Natural killer cell (primary cell): ENCODE measurements around the gene LSM4. TPM values are rescaled to one million over a fixed set of nuclear protein-coding genes. Genes with fewer than 3 reads are reported as not detected.

ENCODE experiments used
- ATAC-seq, 3 donors: fragments of 150-1000 bp in 2 of 3; fragments of 200-7000 bp in 1 of 3; cut with Tn5 transposase; 1 replicate in 1 of 3; 2 replicates in 2 of 3; pipeline ENCODE4 v1.10.0; 2021; ENCODE audit warnings: mild to moderate bottlenecking in 2 of 3, moderate library complexity in 2 of 3
- DNase-seq, 2 donors: peaks; one replicate each; pipeline versions ENCODE4 v3.0.0 to v3.0.0-alpha.2; 2013 to 2021; ENCODE audit warnings: mixed read lengths in 1 of 2
- H3K27ac ChIP-seq: one replicate; pipeline ENCODE4 v1.5.1; 2013; ENCODE audit warnings: mild to moderate bottlenecking, low read length
- H3K27me3 ChIP-seq: one replicate; pipeline ENCODE4 v1.6.1; 2013; ENCODE audit warnings: low read length; ENCODE audit not compliant: control insufficient read depth, insufficient read depth
- H3K36me3 ChIP-seq: one replicate; pipeline ENCODE4 v1.6.1; 2013; ENCODE audit warnings: low read length; ENCODE audit not compliant: control insufficient read depth, insufficient read depth
- H3K4me1 ChIP-seq: one replicate; pipeline ENCODE4 v1.6.1; 2013; ENCODE audit warnings: low read length; ENCODE audit not compliant: control insufficient read depth, insufficient read depth
- H3K4me3 ChIP-seq: one replicate; pipeline ENCODE4 v1.5.1; 2013; ENCODE audit warnings: low read length
- H3K9me3 ChIP-seq: one replicate; pipeline ENCODE4 v1.6.1; 2013; ENCODE audit warnings: low read length; ENCODE audit not compliant: control insufficient read depth, insufficient read depth
- H3K27ac Mint-ChIP-seq, 2 donors: one replicate each; pipeline ENCODE4 v1.8.0; 2022; ENCODE audit warnings: mild to moderate bottlenecking in 2 of 2, mixed read lengths in 2 of 2, moderate library complexity in 1 of 2
- H3K27me3 Mint-ChIP-seq, 2 donors: one replicate each; pipeline ENCODE4 v1.8.0; 2022; ENCODE audit warnings: low read depth in 2 of 2, mixed read lengths in 2 of 2
- H3K36me3 Mint-ChIP-seq: one replicate; pipeline ENCODE4 v1.8.0; 2022; ENCODE audit warnings: mixed read lengths
- H3K4me1 Mint-ChIP-seq, 2 donors: one replicate each; pipeline ENCODE4 v1.8.0; 2022; ENCODE audit warnings: mixed read lengths in 2 of 2
- H3K4me3 Mint-ChIP-seq: one replicate; pipeline ENCODE4 v1.8.0; 2022; ENCODE audit warnings: mild to moderate bottlenecking, moderate library complexity, mixed read lengths
- H3K9me3 Mint-ChIP-seq, 2 donors: one replicate each; pipeline ENCODE4 v1.8.0; 2022; ENCODE audit warnings: mixed read lengths in 2 of 2
- CTCF ChIP-seq: fragments of 200-600 bp; IDR thresholded peaks from one replicate; pipeline ENCODE4 v1.8.0; 2022; ENCODE audit warnings: antibody characterized with exemption
- WGBS: methylation state at CpG from one replicate; pipeline ENCODE4 v1.1.7; 2013; ENCODE audit warnings: missing lambda C conversion rate; ENCODE audit not compliant: insufficient coverage; 5-methylcytosine and 5-hydroxymethylcytosine counted together
- intact Hi-C: fragments of 100-400 bp; cut with micrococcal nuclease; formaldehyde crosslinking; loops from one replicate; pipeline ENCODE4 v1.14.2; 2022
- total RNA-seq, 4 donors: library from RNA; stranded (reverse); fragments of 120-200 nt in 1 of 4; gene quantifications; one replicate each; pipeline versions ENCODE4 v1.2.3 to v1.2.4, GENCODE V29; 2013 to 2022

The LSM4 gene
- total RNA-seq, 3 donors from 2014 or later (not counting 1 experiment from before 2014, with no cell fraction given) = 42.4 to 60.8 (median 44.8) TPM

- no peaks in the 10 kb centered on the region for H3K36me3 Mint-ChIP-seq
- H3K27ac Mint-ChIP-seq = no peak overlapping the region
- no peaks in the 10 kb centered on the region for H3K27me3 ChIP-seq
- no peaks in the 10 kb centered on the region for H3K9me3 ChIP-seq
- H3K4me3 Mint-ChIP-seq = no peak overlapping the region
- WGBS = 86% methylated on average over 16 of the region's 16 CpGs
- ATAC-seq (no peak), DNase-seq (peak in 1 of 2 donors; percentile 16)
- no peak overlapping the region for H3K27ac ChIP-seq
- TF ChIP-seq CTCF = no peak
- no peaks in the 10 kb centered on the region for H3K27me3 Mint-ChIP-seq
- intact Hi-C loops = no loop called here
- peaks cover 33% of the 10 kb centered on the region for H3K36me3 ChIP-seq
- no peaks in the 10 kb centered on the region for H3K4me1 ChIP-seq
- no peaks in the 10 kb centered on the region for H3K9me3 Mint-ChIP-seq
- H3K4me3 ChIP-seq = no peak overlapping the region
- peaks cover 0 to 5% of the 10 kb centered on the region in 2 donors for H3K4me1 Mint-ChIP-seq
These were observed 59.3 kb downstream of the LSM4 start for GRCh38 chr19:18263324-18264136.

GRCh38 chr19:18262917-18263316 lies 60.0 kb downstream of the LSM4 start:
- no peak for TF ChIP-seq CTCF
- H3K36me3 ChIP-seq = peaks cover 29% of the 10 kb centered on the region
- H3K27me3 ChIP-seq = no peaks in the 10 kb centered on the region
- no peak overlapping the region for H3K4me3 Mint-ChIP-seq
- ATAC-seq (no peak), DNase-seq (peak in 1 of 2 donors; percentile 22)
- whole genome bisulfite sequencing = 96% methylated on average over 10 of the region's 10 CpGs
- H3K9me3 Mint-ChIP-seq = no peaks in the 10 kb centered on the region
- no peaks in the 10 kb centered on the region for H3K36me3 Mint-ChIP-seq
- no peak overlapping the region for H3K27ac Mint-ChIP-seq
- H3K4me3 ChIP-seq = no peak overlapping the region
- H3K9me3 ChIP-seq = no peaks in the 10 kb centered on the region
- intact Hi-C loops = no loop called here
- no peaks in the 10 kb centered on the region for H3K27me3 Mint-ChIP-seq
- no peak overlapping the region for H3K27ac ChIP-seq
- H3K4me1 ChIP-seq = no peaks in the 10 kb centered on the region
- H3K4me1 Mint-ChIP-seq = no peaks in the 10 kb centered on the region

GRCh38 chr19:18262144-18262543 lies 60.7 kb downstream of the LSM4 start:
- peak in 1 of 2 donors; percentile 13 for DNase-seq
- Mint-ChIP-seq H3K4me3 (no peak overlapping the region), H3K27ac (no peak overlapping the region), H3K4me1 (no peaks in the 10 kb centered on the region), H3K36me3 (no peaks in the 10 kb centered on the region), H3K9me3 (no peaks in the 10 kb centered on the region), H3K27me3 (no peaks in the 10 kb centered on the region)
- Histone ChIP-seq H3K9me3 (no peaks in the 10 kb centered on the region), H3K36me3 (peaks cover 26% of the 10 kb centered on the region), H3K4me1 (no peaks in the 10 kb centered on the region), H3K4me3 (no peak overlapping the region), H3K27me3 (no peaks in the 10 kb centered on the region), H3K27ac (no peak overlapping the region)
- ATAC-seq = no peak
- no peak for TF ChIP-seq CTCF
- intact Hi-C loops = no loop called here

GRCh38 chr19:18261474-18261873 lies 61.4 kb downstream of the LSM4 start:
- no peak for DNase-seq
- H3K27ac ChIP-seq = no peak overlapping the region
- no peaks in the 10 kb centered on the region for H3K27me3 ChIP-seq
- Mint-ChIP-seq H3K36me3 (no peaks in the 10 kb centered on the region), H3K9me3 (no peaks in the 10 kb centered on the region), H3K27ac (no peak overlapping the region), H3K27me3 (no peaks in the 10 kb centered on the region), H3K4me3 (no peak overlapping the region), H3K4me1 (no peaks in the 10 kb centered on the region)
- no peaks in the 10 kb centered on the region for H3K9me3 ChIP-seq
- H3K4me3 ChIP-seq = no peak overlapping the region
- peaks cover 20% of the 10 kb centered on the region for H3K36me3 ChIP-seq
- no peak for TF ChIP-seq CTCF
- intact Hi-C loops = no loop called here
- H3K4me1 ChIP-seq = no peaks in the 10 kb centered on the region
- no peak for ATAC-seq
- 88% methylated on average over 2 of the region's 2 CpGs for WGBS
